Glomerular visceral epithelial cell (primary cell): ENCODE results near the gene RXRB.

Experiments
- DNase-seq: peaks from one replicate; pipeline ENCODE4 v3.0.0-alpha.2; 2016; ENCODE audit errors: extremely low spot score

RXRB gene

GRCh38 chr6:33211666-33212422 lies 11.4 kb upstream of the RXRB start:
- DNase-seq = no peak

DNA sequence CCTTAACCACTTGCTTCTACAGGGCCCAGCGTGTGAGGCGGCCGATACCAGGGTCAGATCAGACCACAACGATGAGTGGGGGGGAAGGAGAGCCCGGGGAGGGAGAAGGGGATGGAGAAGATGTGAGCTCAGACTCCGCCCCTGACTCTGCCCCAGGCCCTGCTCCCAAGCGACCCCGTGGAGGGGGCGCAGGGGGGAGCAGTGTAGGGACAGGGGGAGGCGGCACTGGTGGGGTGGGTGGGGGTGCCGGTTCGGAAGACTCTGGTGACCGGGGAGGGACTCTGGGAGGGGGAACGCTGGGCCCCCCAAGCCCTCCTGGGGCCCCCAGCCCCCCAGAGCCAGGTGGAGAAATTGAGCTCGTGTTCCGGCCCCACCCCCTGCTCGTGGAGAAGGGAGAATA lies 10.7 kb upstream of the RXRB start:
- DNase-seq = no peak

GRCh38 chr6:33209856-33210255 lies 9.4 kb upstream of the RXRB start:
- DNase-seq = no peak

- peak; percentile 75 for DNase-seq
These were observed 7.9 kb upstream of the RXRB start, which contains the start of gene RING1 for GRCh38 chr6:33208091-33208967. Gene RING1, plus strand, starts transcription at chr6:33208500. Its CDS starts 323 bp downstream, at chr6:33208823.

GRCh38 chr6:33207552-33208090 lies 7.2 kb upstream of the RXRB start:
- DNase-seq = peak; percentile 42

DNA sequence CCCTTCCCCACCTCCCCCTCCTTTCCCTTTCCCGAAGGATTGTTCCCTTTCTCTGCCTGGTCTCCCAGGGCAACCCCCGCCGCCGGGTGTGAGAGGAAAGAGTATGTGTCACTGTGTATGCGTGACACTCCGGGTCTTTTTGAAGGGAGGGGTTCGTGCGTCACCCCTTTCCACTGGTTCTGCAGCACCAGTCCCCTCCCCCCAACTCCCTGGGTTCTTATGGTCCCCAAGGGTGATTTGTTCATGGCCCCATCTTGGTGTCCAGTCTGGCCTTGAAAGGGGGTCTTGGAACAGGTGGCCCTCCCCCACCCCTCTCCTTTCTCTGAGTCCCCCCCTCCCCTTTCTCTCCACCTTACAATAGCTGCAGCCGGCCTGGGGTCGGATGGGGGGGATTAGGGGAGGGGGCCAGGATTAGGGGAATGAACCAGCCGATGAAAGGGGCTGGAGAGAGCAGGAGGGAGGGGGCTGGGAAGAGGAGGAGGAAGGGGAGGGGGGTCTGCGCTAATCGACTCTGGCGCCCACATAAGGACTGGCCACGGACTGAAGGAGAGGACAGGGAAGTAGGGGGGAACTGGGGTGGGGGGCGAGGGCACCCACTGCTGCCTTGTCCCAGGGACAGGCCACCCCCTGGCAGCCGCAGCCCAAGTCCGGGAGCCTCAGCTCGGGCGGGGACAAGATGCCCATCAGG lies 6.5 kb upstream of the RXRB start:
- DNase-seq = peak; percentile 76

GRCh38 chr6:33206027-33206863 lies 5.8 kb upstream of the RXRB start:
- DNase-seq = peak; percentile 54

DNA sequence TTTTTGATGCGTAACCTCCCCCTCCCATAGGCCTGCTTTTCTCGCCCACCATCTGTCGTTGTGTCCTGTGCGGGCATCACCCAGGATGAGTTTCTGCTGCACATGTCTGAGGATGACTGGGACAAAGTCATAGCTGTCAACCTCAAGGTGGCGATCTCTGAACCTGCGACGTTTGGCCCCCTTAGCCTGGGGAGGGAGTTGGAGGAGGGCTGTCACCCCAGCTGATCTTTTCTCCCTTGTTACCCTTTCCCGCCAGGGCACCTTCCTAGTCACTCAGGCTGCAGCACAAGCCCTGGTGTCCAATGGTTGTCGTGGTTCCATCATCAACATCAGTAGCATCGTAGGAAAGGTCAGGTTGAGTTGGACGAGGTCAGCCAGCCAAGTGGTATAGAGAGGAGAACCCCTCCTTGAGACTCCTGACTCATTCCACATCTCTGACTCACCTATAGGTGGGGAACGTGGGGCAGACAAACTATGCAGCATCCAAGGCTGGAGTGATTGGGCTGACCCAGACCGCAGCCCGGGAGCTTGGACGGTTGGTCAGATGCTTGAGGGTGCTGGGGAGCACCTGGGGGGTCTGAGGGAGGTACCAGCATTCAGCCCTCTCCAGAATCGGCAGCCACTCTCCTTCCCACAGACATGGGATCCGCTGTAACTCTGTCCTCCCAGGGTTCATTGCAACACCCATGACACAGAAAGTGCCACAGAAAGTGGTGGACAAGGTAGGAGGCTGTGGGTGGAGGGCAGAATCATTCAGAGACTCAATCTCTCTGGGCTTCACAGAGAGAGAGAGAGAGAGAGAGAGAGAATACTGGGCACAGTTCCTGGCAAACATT lies 4.9 kb upstream of the RXRB start:
- DNase-seq = peak; percentile 97

DNA sequence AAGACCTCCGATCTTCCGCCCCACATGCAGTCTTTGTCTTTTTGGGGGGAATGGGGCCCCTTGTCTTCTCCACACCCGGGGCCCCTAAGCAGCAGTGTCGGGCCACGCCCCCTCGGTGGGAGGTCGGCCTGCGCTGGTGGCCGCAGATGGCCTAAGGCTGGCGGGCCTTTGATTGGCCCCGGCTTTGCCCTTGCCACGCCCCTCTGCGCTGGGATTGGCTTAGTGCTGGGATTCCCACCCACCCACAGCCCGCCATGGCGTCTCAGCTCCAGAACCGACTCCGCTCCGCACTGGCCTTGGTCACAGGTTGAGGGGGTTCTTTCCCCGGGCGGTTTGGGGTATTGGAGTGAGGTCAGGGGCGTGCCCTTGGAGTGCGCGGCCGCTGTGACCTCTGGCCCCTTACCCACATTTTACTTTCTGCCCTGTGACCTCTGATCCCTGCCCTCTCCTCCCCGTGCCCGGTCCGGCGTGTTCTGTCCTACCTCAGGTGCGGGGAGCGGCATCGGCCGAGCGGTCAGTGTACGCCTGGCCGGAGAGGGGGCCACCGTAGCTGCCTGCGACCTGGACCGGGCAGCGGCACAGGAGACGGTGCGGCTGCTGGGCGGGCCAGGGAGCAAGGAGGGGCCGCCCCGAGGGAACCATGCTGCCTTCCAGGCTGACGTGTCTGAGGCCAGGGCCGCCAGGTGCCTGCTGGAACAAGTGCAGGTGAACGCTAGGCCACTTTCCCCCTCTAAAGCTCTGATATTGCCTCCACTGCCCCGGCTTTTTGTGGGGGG lies 4.1 kb upstream of the RXRB start, which contains the start of gene HSD17B8:
HSD17B8 (plus strand) TSS at position 241 of the 776 bp plus-strand sequence; CDS start at position 255, 14 bp downstream.
- DNase-seq = peak; percentile 91

GRCh38 chr6:33204165-33204414 lies 3.6 kb upstream of the RXRB start:
- no peak for DNase-seq

DNA sequence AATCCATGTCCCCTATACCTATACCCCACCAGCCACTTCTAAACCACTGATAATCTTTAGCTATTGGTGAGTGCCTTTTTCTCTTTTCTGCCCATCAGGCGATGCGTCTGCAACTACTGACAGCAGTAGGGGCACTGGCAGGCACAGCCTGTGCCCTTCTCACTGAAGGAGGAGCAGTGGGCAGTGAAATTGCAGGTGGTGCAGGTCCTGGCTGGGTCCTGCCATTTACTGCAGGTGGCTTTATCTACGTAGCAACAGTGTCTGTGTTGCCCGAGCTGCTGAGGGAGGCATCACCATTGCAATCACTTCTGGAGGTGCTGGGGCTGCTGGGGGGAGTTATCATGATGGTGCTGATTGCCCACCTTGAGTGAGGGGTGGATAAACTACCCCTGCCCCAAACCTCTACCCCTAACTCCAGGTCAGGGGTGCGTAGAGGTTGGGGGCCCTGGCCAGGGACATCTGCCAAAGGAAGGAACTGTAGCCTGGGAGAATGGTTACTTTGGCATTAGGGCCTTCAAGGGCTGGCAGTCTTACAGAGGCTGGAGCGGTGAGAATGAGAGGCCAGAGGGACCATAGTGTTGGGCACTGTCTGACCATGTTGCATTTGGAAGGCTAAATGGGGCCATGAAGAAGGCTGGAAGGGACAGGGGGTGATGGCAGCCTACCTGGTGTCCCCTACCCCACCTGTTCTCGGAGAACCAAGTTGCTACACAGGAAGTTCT lies 3.1 kb upstream of the RXRB start:
- DNase-seq = no peak

DNA sequence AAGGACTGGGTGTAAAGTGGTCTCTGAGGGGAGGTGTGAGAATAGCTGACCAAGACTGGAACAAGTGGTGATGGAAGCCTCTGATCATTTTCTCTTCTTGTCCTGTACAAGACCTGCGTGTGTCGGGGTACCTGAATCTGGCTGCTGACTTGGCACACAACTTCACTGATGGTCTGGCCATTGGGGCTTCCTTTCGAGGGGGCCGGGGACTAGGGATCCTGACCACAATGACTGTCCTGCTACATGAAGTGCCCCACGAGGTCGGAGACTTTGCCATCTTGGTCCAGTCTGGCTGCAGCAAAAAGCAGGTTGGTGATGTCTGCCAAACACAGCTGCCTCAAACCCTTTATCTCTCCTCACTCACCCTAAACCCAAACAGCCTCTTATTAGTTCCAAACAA lies 2.3 kb upstream of the RXRB start:
- DNase-seq = no peak

GRCh38 chr6:33201935-33202334 lies 1.5 kb upstream of the RXRB start:
- no peak for DNase-seq

DNA sequence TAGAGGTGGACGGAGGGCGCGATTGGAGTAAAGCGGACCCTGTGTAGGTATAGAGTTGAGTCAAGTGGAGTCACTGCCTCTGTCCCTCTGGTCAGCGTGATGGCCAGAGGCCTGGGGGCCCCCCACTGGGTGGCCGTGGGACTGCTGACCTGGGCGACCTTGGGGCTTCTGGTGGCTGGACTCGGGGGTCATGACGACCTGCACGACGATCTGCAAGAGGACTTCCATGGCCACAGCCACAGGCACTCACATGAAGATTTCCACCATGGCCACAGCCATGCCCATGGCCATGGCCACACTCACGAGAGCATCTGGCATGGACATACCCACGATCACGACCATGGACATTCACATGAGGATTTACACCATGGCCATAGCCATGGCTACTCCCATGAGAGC lies 681 bp upstream of the RXRB start:
- no peak for DNase-seq

DNA sequence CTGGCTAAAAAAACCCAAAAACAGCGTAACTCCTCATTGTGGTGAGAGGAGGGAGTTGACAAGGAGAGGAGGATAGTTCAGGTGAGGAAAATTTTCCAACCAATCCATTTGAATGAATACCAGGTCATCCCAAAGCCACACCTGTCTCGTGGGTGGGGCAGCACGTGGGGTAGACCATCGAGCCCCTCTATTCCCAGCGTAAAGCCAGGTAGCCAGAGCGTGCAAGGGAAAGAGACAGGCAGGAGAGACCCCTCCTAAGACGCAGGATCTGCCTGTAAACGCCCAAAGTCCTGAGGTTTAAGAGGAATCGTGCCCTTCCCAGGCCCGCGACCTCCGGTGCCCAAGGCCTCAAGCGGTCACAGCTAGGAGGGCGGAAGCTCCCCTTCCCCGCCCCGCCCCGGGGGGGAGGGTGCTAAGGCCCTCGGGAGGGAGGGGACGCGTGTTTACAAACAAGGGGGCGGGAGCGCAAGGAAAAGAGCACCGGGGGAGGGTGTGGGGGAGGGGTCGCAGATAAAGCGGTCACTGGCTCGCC lies 712 bp downstream of the RXRB start:
- DNase-seq = peak; percentile 65

- no peak for DNase-seq
These were observed 1.5 kb downstream of the RXRB start for GRCh38 chr6:33198853-33199436.

GRCh38 chr6:33198159-33198852 lies 2.2 kb downstream of the RXRB start:
- DNase-seq = no peak
